ENCODE data around the gene NCOA3. TPM values are rescaled to one million over a fixed set of nuclear protein-coding genes. Genes with fewer than 3 reads are reported as not detected.

NCOA3 gene
- total and polyA plus RNA-seq, 8 donors, result 34.5 to 41.5 (median 38.2) TPM

DNA sequence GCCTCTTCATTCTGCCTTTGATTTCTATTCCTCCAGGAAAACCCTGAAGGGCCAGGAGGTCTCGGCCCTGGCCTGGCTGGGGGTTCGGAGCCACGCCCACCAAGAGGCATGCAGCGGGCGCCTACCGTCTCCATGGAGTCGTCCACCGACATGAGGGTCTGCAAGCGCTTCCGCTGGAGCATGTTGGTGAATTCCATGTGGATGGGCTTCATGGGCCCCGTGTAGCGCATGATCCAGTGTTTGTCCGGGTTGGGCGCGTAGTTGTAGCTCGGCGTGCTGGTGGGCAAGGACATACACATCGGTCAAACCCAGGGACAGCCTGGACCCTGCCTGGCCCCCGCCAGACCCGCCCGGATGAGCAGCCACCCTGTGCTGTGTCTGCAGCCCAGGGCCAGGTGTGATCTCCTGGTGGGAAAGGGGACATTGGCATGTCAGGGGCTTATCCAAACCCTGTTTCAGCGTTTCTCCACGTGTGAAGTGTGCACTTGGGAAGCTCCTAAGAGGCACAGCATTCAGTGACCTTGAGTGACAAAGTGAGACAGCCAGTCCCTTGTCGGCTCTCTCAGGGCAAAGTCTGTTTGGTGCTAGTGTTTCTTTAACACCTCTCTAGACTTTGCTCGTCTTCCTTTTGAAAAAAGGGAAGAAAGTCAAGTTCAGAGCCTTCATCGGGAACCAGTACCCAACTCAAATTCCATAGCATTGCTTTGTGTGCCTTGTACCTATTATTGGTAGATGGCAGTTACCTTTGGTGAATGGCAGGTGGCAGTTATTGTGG lies 182.8 kb downstream of the NCOA3 start:
- H3K9me3 ChIP-seq, result no peaks in the 10 kb centered on the region
- peaks cover 0 to 8% of the 10 kb centered on the region in 2 donors for H3K4me1 ChIP-seq
- H3K36me3 ChIP-seq, result no peaks in the 10 kb centered on the region
- no peak overlapping the region for H3K27ac ChIP-seq
- H3K27me3 ChIP-seq, result no peaks in the 10 kb centered on the region
- H3K4me3 ChIP-seq, result no peak overlapping the region
- ATAC-seq, result no peak
- TF ChIP-seq, protein P1, sequence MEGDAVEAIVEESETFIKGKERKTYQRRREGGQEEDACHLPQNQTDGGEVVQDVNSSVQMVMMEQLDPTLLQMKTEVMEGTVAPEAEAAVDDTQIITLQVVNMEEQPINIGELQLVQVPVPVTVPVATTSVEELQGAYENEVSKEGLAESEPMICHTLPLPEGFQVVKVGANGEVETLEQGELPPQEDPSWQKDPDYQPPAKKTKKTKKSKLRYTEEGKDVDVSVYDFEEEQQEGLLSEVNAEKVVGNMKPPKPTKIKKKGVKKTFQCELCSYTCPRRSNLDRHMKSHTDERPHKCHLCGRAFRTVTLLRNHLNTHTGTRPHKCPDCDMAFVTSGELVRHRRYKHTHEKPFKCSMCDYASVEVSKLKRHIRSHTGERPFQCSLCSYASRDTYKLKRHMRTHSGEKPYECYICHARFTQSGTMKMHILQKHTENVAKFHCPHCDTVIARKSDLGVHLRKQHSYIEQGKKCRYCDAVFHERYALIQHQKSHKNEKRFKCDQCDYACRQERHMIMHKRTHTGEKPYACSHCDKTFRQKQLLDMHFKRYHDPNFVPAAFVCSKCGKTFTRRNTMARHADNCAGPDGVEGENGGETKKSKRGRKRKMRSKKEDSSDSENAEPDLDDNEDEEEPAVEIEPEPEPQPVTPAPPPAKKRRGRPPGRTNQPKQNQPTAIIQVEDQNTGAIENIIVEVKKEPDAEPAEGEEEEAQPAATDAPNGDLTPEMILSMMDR (IDR thresholded peaks at IDR 0.05), result no peak
- intact Hi-C loops (cut with DNase I), result no loop called here
- no peak for DNase-seq

DNA sequence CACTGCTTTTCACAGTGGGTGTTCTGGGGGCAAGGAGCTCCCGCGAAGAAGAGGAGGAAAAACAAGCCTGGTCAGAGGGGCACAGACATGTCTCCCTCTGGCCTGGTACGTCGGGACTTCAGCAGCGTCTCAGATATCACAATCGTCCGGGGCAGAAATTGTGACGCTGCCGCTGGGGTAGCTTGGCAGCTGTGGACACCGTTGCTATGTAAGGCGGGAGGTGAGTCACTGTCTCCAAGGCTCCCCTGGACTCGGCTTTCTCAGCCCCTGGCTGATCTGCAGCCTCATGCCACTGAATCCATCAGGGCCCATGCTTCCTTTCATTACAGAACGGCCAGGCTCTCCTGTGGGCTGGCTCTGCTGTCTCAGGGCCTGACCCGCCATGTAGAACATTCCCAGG lies 184.9 kb downstream of the NCOA3 start:
- Histone ChIP-seq H3K9me3 (peaks cover 0 to 11% of the 10 kb centered on the region in 2 donors), H3K4me1 (peaks cover 0 to 8% of the 10 kb centered on the region in 2 donors), H3K36me3 (no peaks in the 10 kb centered on the region), H3K4me3 (no peak overlapping the region), H3K27me3 (no peaks in the 10 kb centered on the region), H3K27ac (no peak overlapping the region)
- no peak for ATAC-seq
- TF ChIP-seq, protein P1 (IDR thresholded peaks at IDR 0.05), result no peak
- peak in 1 of 4 donors; percentile 24 for DNase-seq
- intact Hi-C loops (cut with DNase I), result no loop called here

DNA sequence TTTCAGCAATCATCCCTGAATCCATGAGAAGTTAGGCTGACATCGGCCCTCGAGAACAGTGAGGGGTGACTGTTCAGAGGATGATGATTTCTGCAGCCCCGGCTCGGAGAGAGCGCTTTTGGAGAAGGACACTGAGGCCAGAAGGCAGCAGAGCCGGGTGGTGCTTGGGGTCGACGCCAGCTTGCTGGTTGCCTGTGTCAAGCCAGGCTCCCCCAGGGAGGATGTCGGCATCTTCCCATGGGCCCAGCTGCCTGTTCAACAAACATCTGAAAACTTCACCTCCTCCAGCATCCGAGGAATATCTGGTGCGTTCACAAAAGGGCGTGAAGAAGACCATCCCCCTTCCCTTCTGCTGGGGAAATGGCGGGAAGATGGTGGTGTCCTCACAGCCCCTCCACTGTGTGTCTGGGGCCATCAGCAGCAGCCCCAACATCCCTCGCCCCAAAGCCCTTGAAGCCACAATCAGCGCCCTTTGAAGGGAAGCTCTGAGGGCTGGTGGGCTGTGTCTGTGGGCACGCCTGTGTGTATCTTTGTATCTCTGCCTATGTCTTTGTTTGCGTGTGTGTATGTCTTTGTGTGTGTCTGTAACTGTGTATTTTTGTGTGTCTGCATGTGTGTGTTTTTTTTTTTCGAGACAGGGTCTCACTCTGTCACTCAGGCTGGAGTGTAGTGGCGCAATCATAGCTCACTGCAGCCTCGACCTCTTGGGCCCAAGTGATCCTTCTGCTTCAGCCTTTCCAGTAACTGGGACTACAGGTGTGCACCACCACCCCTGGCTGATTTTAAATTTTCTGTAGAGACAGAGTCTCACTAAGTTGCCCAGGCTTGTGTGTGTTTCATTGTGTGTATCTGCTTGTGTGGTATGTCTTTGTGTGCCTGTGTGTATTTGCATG lies 185.7 kb downstream of the NCOA3 start:
- H3K27ac ChIP-seq, result no peak overlapping the region
- TF ChIP-seq, protein P1 (IDR thresholded peaks at IDR 0.05), result no peak
- ATAC-seq, result no peak
- peaks cover 0 to 4% of the 10 kb centered on the region in 2 donors for H3K4me1 ChIP-seq
- intact Hi-C loops (cut with DNase I), result no loop called here
- no peak overlapping the region for H3K4me3 ChIP-seq
- no peaks in the 10 kb centered on the region for H3K36me3 ChIP-seq
- no peak for DNase-seq
- H3K9me3 ChIP-seq, result peaks cover 0 to 19% of the 10 kb centered on the region in 2 donors
- no peaks in the 10 kb centered on the region for H3K27me3 ChIP-seq

DNA sequence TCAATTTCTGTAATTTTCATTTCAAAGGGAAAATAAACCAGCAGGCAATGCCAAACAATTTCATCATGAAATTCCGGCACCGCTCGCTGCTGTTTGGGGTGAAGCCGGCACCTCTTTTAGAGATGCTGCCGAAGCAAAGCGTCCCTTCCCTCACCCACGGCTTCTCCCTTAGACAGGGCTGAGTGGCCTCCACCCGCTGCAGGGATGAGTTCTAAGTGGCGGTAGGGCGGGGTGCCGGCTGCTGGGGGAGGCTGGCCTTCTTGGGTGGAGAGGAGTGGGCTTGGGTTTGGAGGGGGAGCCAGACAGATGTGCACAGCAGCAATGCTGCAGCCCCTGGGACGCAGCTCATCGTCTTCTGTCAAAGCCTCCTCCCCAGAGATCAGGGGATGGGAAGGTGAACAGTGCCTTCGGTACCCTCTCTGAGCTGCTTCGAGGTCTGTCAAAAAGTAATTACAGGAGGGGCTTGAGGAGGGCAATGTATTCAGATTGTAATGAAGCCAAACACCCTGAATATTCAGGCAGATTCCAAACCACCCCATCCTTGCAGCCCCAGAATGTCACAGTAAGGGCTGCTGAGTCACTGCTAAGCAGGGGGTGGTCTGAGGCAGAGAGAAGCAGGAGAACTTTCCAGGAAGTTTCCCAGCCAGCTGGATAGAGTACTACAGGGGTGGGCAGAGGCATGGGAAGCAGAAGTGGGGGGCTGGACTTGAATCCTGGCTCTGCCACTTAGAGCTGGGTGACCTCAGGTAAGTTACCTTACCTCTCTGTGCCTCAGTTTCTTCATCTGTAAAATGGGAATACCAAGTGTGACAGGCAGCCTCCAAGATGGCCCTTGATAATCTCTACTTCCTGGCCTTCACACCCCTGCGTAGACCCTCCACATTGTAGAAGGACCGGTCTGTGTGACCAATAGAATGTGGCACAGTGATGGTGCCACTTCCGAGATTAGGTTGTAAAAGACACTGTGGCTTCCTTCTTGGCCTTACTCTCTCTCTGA lies 187.0 kb downstream of the NCOA3 start:
- Histone ChIP-seq H3K36me3 (no peaks in the 10 kb centered on the region), H3K4me1 (no peaks in the 10 kb centered on the region), H3K27me3 (no peaks in the 10 kb centered on the region), H3K9me3 (peaks cover 0 to 30% of the 10 kb centered on the region in 2 donors), H3K27ac (no peak overlapping the region), H3K4me3 (no peak overlapping the region)
- intact Hi-C loops (cut with DNase I), result no loop called here
- TF ChIP-seq, protein P1 (IDR thresholded peaks at IDR 0.05), result no peak
- peak in 1 of 4 donors; percentile 54 for DNase-seq
- no peak for ATAC-seq
